ENCODE measurements around the gene RNF208.

- TF ChIP-seq CTCF (IDR thresholded peaks at IDR 0.05; ENCODE audit: insufficient read depth, low read depth, low read length) (no peak), EZH2 (IDR thresholded peaks at IDR 0.05; ENCODE audit: insufficient read depth, low read length) (no peak)
Measured at GRCh38 chr9:137202966-137203365, 19.1 kb downstream of the RNF208 start.
